ENCODE results near the gene TPRN.

DNA sequence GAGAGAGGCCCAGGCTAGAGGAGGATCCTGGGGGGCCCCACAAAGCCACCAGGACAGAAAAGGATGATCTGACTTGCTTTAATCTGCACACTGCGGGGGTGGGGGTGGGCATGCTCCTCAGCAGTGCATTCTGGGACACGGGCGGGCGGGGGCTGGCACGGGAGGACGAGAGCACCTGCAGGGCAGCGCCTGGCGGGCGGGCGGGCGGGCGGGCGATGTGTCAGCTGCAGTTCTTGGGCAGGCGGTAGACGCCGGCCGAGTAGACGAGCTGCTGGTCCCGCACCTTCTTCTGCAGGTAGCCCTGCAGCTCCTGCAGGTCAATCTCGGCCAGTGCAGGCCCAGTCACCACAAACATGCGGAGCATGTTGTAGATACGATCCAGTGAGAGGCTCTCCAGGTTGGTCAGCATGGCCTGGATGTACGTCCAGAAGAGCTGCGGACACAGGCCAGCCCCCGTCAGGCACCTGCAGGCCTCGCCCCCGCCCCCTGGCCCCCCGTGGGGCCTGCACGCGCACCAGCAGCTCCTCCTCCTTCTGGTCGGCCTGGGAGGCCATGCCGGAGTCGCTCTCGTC, 25.7 kb downstream of the TPRN start:
- TF ChIP-seq, protein P1, sequence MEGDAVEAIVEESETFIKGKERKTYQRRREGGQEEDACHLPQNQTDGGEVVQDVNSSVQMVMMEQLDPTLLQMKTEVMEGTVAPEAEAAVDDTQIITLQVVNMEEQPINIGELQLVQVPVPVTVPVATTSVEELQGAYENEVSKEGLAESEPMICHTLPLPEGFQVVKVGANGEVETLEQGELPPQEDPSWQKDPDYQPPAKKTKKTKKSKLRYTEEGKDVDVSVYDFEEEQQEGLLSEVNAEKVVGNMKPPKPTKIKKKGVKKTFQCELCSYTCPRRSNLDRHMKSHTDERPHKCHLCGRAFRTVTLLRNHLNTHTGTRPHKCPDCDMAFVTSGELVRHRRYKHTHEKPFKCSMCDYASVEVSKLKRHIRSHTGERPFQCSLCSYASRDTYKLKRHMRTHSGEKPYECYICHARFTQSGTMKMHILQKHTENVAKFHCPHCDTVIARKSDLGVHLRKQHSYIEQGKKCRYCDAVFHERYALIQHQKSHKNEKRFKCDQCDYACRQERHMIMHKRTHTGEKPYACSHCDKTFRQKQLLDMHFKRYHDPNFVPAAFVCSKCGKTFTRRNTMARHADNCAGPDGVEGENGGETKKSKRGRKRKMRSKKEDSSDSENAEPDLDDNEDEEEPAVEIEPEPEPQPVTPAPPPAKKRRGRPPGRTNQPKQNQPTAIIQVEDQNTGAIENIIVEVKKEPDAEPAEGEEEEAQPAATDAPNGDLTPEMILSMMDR (IDR thresholded peaks at IDR 0.05), result no peak
- TF ChIP-seq POLR2A (IDR thresholded peaks at IDR 0.05), result no peak
